Stimulated activated memory B cell treated with anti-CD40 and anti-IgM and Interleukin-4, amounts not matched to agents 10 μg/mL and 1 μg/mL and 100 μg/mL, for 72 hours (primary cell): Measurements from ENCODE around the gene APBA2.
A peak's percentile ranks its signal among the peaks of the same experiment; 100 is the strongest.
"Not testable (repeated sequence)": the region's sequence is repeated elsewhere in the genome, so short reads cannot be mapped to it uniquely, and the experiment has no call there.

Source experiments
- ATAC-seq: fragments of 150-1000 bp; cut with Tn5 transposase; 2 replicates; pipeline ENCODE4 v1.10.0; 2021
- H3K27ac Mint-ChIP-seq: one replicate; pipeline ENCODE4 v1.8.0; 2022; ENCODE audit warnings: mild to moderate bottlenecking, mixed read lengths
- H3K27me3 Mint-ChIP-seq: one replicate; pipeline ENCODE4 v1.8.0; 2022; ENCODE audit warnings: mixed read lengths
- H3K36me3 Mint-ChIP-seq: one replicate; pipeline ENCODE4 v1.8.0; 2022; ENCODE audit warnings: mixed read lengths
- H3K4me1 Mint-ChIP-seq: one replicate; pipeline ENCODE4 v1.8.0; 2022; ENCODE audit warnings: mixed read lengths
- H3K4me3 Mint-ChIP-seq: one replicate; pipeline ENCODE4 v1.8.0; 2022; ENCODE audit warnings: mild to moderate bottlenecking, moderate library complexity, mixed read lengths
- H3K9me3 Mint-ChIP-seq: one replicate; pipeline ENCODE4 v1.8.0; 2022; ENCODE audit warnings: mixed read lengths

The APBA2 gene

GRCh38 chr15:28885630-28886430, at the start of gene APBA2:
APBA2 (plus strand) TSS chr15:28885974; CDS start chr15:29053885, 167,911 bp downstream.
- H3K36me3 Mint-ChIP-seq, result no peaks in the 10 kb centered on the region
- no peaks in the 10 kb centered on the region for H3K9me3 Mint-ChIP-seq
- no peaks in the 10 kb centered on the region for H3K4me1 Mint-ChIP-seq
- no peak within 1 kb of the TSS for H3K4me3 Mint-ChIP-seq
- H3K27ac Mint-ChIP-seq, result no peak within 1 kb of the TSS
- no peak for ATAC-seq
- H3K27me3 Mint-ChIP-seq, result peaks cover 29% of the 10 kb centered on the region

GRCh38 chr15:28840285-28840684, 45.5 kb upstream of the APBA2 start:
- H3K36me3 Mint-ChIP-seq, H3K4me1 Mint-ChIP-seq, H3K27me3 Mint-ChIP-seq, H3K9me3 Mint-ChIP-seq, H3K4me3 Mint-ChIP-seq, H3K27ac Mint-ChIP-seq, ATAC-seq: not testable (repeated sequence)

GRCh38 chr15:28842210-28842609, 43.6 kb upstream of the APBA2 start:
- not testable (repeated sequence) for H3K9me3 Mint-ChIP-seq, H3K36me3 Mint-ChIP-seq, H3K4me1 Mint-ChIP-seq, H3K4me3 Mint-ChIP-seq, H3K27ac Mint-ChIP-seq, ATAC-seq, H3K27me3 Mint-ChIP-seq

GRCh38 chr15:28843520-28843919, 42.3 kb upstream of the APBA2 start:
- H3K4me1 Mint-ChIP-seq, H3K36me3 Mint-ChIP-seq, H3K9me3 Mint-ChIP-seq, ATAC-seq, H3K27ac Mint-ChIP-seq, H3K4me3 Mint-ChIP-seq, H3K27me3 Mint-ChIP-seq: not testable (repeated sequence)

GRCh38 chr15:28844147-28844546, 41.6 kb upstream of the APBA2 start:
- H3K4me3 Mint-ChIP-seq, H3K27me3 Mint-ChIP-seq, H3K9me3 Mint-ChIP-seq, H3K4me1 Mint-ChIP-seq, H3K27ac Mint-ChIP-seq, H3K36me3 Mint-ChIP-seq, ATAC-seq: not testable (repeated sequence)

GRCh38 chr15:28847247-28847646, 38.5 kb upstream of the APBA2 start:
- H3K4me1 Mint-ChIP-seq, H3K27ac Mint-ChIP-seq, H3K36me3 Mint-ChIP-seq, H3K9me3 Mint-ChIP-seq, H3K4me3 Mint-ChIP-seq, H3K27me3 Mint-ChIP-seq: not testable (repeated sequence)
- ATAC-seq, result peak; percentile 16

GRCh38 chr15:28847959-28848358, 37.8 kb upstream of the APBA2 start:
- H3K4me3 Mint-ChIP-seq, H3K4me1 Mint-ChIP-seq, H3K27me3 Mint-ChIP-seq, H3K36me3 Mint-ChIP-seq, H3K9me3 Mint-ChIP-seq, H3K27ac Mint-ChIP-seq, ATAC-seq: not testable (repeated sequence)

GRCh38 chr15:28848521-28848920, 37.3 kb upstream of the APBA2 start, which contains the start of gene GOLGA6L7:
GOLGA6L7 (minus strand) TSS chr15:28848644; CDS start chr15:28848549, 95 bp downstream.
- H3K36me3 Mint-ChIP-seq, H3K27ac Mint-ChIP-seq, H3K4me3 Mint-ChIP-seq, H3K9me3 Mint-ChIP-seq, ATAC-seq, H3K4me1 Mint-ChIP-seq, H3K27me3 Mint-ChIP-seq: not testable (repeated sequence)

- H3K36me3 Mint-ChIP-seq, H3K9me3 Mint-ChIP-seq, H3K4me1 Mint-ChIP-seq, H3K27me3 Mint-ChIP-seq, ATAC-seq, H3K27ac Mint-ChIP-seq, H3K4me3 Mint-ChIP-seq: not testable (repeated sequence)
Measured at GRCh38 chr15:28849271-28849670, 36.5 kb upstream of the APBA2 start.

GRCh38 chr15:28849766-28850165, 36.0 kb upstream of the APBA2 start:
- not testable (repeated sequence) for ATAC-seq, H3K27me3 Mint-ChIP-seq, H3K36me3 Mint-ChIP-seq, H3K27ac Mint-ChIP-seq, H3K9me3 Mint-ChIP-seq, H3K4me1 Mint-ChIP-seq, H3K4me3 Mint-ChIP-seq

GRCh38 chr15:28853654-28854053, 32.1 kb upstream of the APBA2 start:
- not testable (repeated sequence) for ATAC-seq, H3K4me1 Mint-ChIP-seq, H3K27ac Mint-ChIP-seq, H3K27me3 Mint-ChIP-seq, H3K4me3 Mint-ChIP-seq, H3K36me3 Mint-ChIP-seq, H3K9me3 Mint-ChIP-seq

GRCh38 chr15:28854578-28854977, 31.2 kb upstream of the APBA2 start:
- H3K4me1 Mint-ChIP-seq, H3K4me3 Mint-ChIP-seq, H3K36me3 Mint-ChIP-seq, ATAC-seq, H3K9me3 Mint-ChIP-seq, H3K27ac Mint-ChIP-seq, H3K27me3 Mint-ChIP-seq: not testable (repeated sequence)

- Mint-ChIP-seq H3K36me3 (no peaks in the 10 kb centered on the region), H3K4me3 (no peak overlapping the region), H3K27ac (no peak overlapping the region), H3K27me3 (no peaks in the 10 kb centered on the region), H3K4me1 (no peaks in the 10 kb centered on the region), H3K9me3 (no peaks in the 10 kb centered on the region)
- no peak for ATAC-seq
Measured at GRCh38 chr15:28861031-28861534, 24.7 kb upstream of the APBA2 start.

- H3K27ac Mint-ChIP-seq, H3K27me3 Mint-ChIP-seq, H3K9me3 Mint-ChIP-seq, H3K4me3 Mint-ChIP-seq, H3K36me3 Mint-ChIP-seq, ATAC-seq, H3K4me1 Mint-ChIP-seq: not testable (repeated sequence)
Measured at GRCh38 chr15:28861589-28862293, 24.0 kb upstream of the APBA2 start.

GRCh38 chr15:28868744-28869345, 16.9 kb upstream of the APBA2 start:
- Mint-ChIP-seq H3K27ac (no peak overlapping the region), H3K4me3 (no peak overlapping the region), H3K27me3 (no peaks in the 10 kb centered on the region), H3K4me1 (no peaks in the 10 kb centered on the region), H3K9me3 (peaks cover 2% of the 10 kb centered on the region), H3K36me3 (no peaks in the 10 kb centered on the region)
- ATAC-seq, result no peak

- Mint-ChIP-seq H3K4me1 (no peaks in the 10 kb centered on the region), H3K27me3 (no peaks in the 10 kb centered on the region), H3K27ac (no peak overlapping the region), H3K36me3 (no peaks in the 10 kb centered on the region), H3K4me3 (no peak overlapping the region), H3K9me3 (peaks cover 2% of the 10 kb centered on the region)
- no peak for ATAC-seq
Measured at GRCh38 chr15:28871168-28871567, 14.6 kb upstream of the APBA2 start.
